GM23338 (cell line): Measurements from ENCODE around the gene PCDHA3. TPM values are rescaled to one million over a fixed set of nuclear protein-coding genes. Genes with fewer than 3 reads are reported as not detected.

Source experiments
- ATAC-seq: fragments of 200-7000 bp; cut with Tn5 transposase; 3 replicates; pipeline ENCODE4 v1.9.1; 2020
- DNase-seq: peaks from one replicate; pipeline ENCODE4 v3.0.0-alpha.2; 2015; ENCODE audit warnings: low spot score
- H2AFZ ChIP-seq: fragments of 200-600 bp; sonication (generic); 2 replicates; pipeline ENCODE4 v1.8.0; 2016; ENCODE audit warnings: antibody characterized with exemption, mild to moderate bottlenecking, moderate library complexity
- H3F3A ChIP-seq: fragments of 200-600 bp; sonication (generic); replicated peaks from 2 replicates; pipeline ENCODE4 v1.8.0; 2017; ENCODE audit warnings: antibody characterized with exemption, mixed run types, low read depth
- H3K27ac ChIP-seq: fragments of 200-600 bp; sonication (generic); 2 replicates; pipeline ENCODE4 v1.6.1; 2016; ENCODE audit warnings: low read depth
- H3K27me3 ChIP-seq: fragments of 200-600 bp; sonication (generic); 2 replicates; pipeline ENCODE4 v1.8.0; 2016; ENCODE audit warnings: mild to moderate bottlenecking, mixed run types, moderate library complexity; ENCODE audit not compliant: insufficient read depth
- H3K36me3 ChIP-seq: fragments of 200-600 bp; sonication (generic); 2 replicates; pipeline ENCODE4 v1.8.0; 2016; ENCODE audit warnings: mild to moderate bottlenecking; ENCODE audit not compliant: insufficient read depth
- H3K4me1 ChIP-seq: fragments of 200-600 bp; sonication (generic); 2 replicates; pipeline ENCODE4 v1.8.0; 2016; ENCODE audit warnings: mild to moderate bottlenecking, moderate library complexity; ENCODE audit not compliant: insufficient read depth
- H3K4me2 ChIP-seq: fragments of 200-600 bp; sonication (generic); 2 replicates; pipeline ENCODE4 v1.7.1; 2017; ENCODE audit warnings: mixed run types
- H3K4me3 ChIP-seq: fragments of 200-600 bp; sonication (generic); 2 replicates; pipeline ENCODE4 v1.6.1; 2016; ENCODE audit warnings: mixed run types
- H3K79me2 ChIP-seq: fragments of 200-600 bp; sonication (generic); replicated peaks from 2 replicates; pipeline ENCODE4 v1.8.0; 2017; ENCODE audit warnings: mild to moderate bottlenecking; ENCODE audit not compliant: insufficient read depth
- H3K9me2 ChIP-seq: fragments of 200-600 bp; sonication (generic); 2 replicates; pipeline ENCODE4 v1.8.0; 2017; ENCODE audit not compliant: insufficient read depth
- H4K20me1 ChIP-seq: fragments of 200-600 bp; sonication (generic); replicated peaks from 2 replicates; pipeline ENCODE4 v1.8.0; 2017; ENCODE audit warnings: mild to moderate bottlenecking; ENCODE audit not compliant: insufficient read depth
- H3K27ac Mint-ChIP-seq: 2 replicates; pipeline ENCODE4 v1.8.0; 2020; ENCODE audit warnings: inconsistent platforms, mild to moderate bottlenecking, moderate library complexity, mixed read lengths
- H3K27me3 Mint-ChIP-seq: 3 replicates; pipeline ENCODE4 v1.8.0; 2022; ENCODE audit warnings: low read depth, mild to moderate bottlenecking, moderate library complexity, mixed read lengths, inconsistent platforms; ENCODE audit not compliant: insufficient read depth, poor library complexity
- H3K36me3 Mint-ChIP-seq: 3 replicates; pipeline ENCODE4 v1.8.0; 2021; ENCODE audit warnings: low read depth, mild to moderate bottlenecking, inconsistent platforms, moderate library complexity, mixed read lengths
- H3K4me1 Mint-ChIP-seq: 3 replicates; pipeline ENCODE4 v1.8.0; 2020; ENCODE audit warnings: mild to moderate bottlenecking, inconsistent platforms, mixed read lengths
- H3K4me3 Mint-ChIP-seq: 3 replicates; pipeline ENCODE4 v1.8.0; 2021; ENCODE audit warnings: moderate library complexity, mild to moderate bottlenecking, inconsistent platforms, mixed read lengths
- H3K9me3 Mint-ChIP-seq: 3 replicates; pipeline ENCODE4 v1.8.0; 2020; ENCODE audit warnings: moderate library complexity, mild to moderate bottlenecking, inconsistent platforms, mixed read lengths
- CREB1 ChIP-seq: fragments of 250-450 bp; sonication (Bioruptor Pico); IDR thresholded peaks from 2 replicates; pipeline ENCODE4 v1.5.0; 2020; ENCODE audit warnings: low read depth, mild to moderate bottlenecking, moderate library complexity
- ETS1 ChIP-seq: IDR thresholded peaks from 2 replicates; pipeline ENCODE4 v1.6.1; 2016; ENCODE audit warnings: antibody characterized with exemption
- EZH2 ChIP-seq: fragments of 200-600 bp; sonication (generic); IDR thresholded peaks from one replicate; pipeline ENCODE4 v1.8.0; 2017; ENCODE audit warnings: antibody characterized with exemption, mild to moderate bottlenecking, low read depth; ENCODE audit not compliant: unreplicated experiment
- EZH2phosphoT487 ChIP-seq: fragments of 200-600 bp; sonication (generic); IDR thresholded peaks from one replicate; pipeline ENCODE4 v1.8.1; 2018; ENCODE audit warnings: antibody characterized with exemption; ENCODE audit not compliant: unreplicated experiment
- NANOG ChIP-seq: IDR thresholded peaks from 2 replicates; pipeline ENCODE4 v1.6.1; 2016; ENCODE audit warnings: antibody characterized with exemption, borderline replicate concordance
- POLR2AphosphoS5 ChIP-seq: IDR thresholded peaks from 2 replicates; pipeline ENCODE4 v1.6.1; 2016; ENCODE audit warnings: antibody characterized with exemption, low read depth
- STAT1 ChIP-seq: IDR thresholded peaks from one replicate; pipeline ENCODE4 v1.6.1; 2016; ENCODE audit warnings: antibody characterized with exemption; ENCODE audit not compliant: unreplicated experiment
- ZNF114 ChIP-seq: fragments of 250-450 bp; sonication (Bioruptor Pico); IDR thresholded peaks from 2 replicates; pipeline ENCODE4 v1.5.0; 2020; ENCODE audit warnings: mild to moderate bottlenecking, moderate library complexity
- ZNF331 ChIP-seq: fragments of 250-450 bp; sonication (Bioruptor Pico); IDR thresholded peaks from 2 replicates; pipeline ENCODE4 v1.5.0; 2020; ENCODE audit warnings: low read depth, mild to moderate bottlenecking, moderate library complexity
- polyA plus RNA-seq: library from polyadenylated mRNA; unstranded; fragments of >200 nt; fragmentation: Nextera tagmentation; extraction: Ambion mirVana; gene quantifications from 2 replicates; pipeline ENCODE4 v1.2.1, GENCODE V29; 2016
- total RNA-seq: library from RNA; depleted of rRNA; stranded (reverse); fragments of >200 nt; shearing (Covaris generic); gene quantifications from 2 replicates; pipeline ENCODE4 v1.2.3, GENCODE V29; 2014
- TF ChIP-seq, protein P1 (sequence below): fragments of 250-450 bp; sonication (Bioruptor Pico); IDR thresholded peaks from 2 replicates; pipeline ENCODE4 v1.5.0; 2020; ENCODE audit warnings: mild to moderate bottlenecking, moderate library complexity
- TF ChIP-seq, protein P2 (sequence below), 2 experiments: fragments of 200-600 bp in 1 of 2; sonication (generic) in 1 of 2; conservative IDR thresholded peaks; 2 replicates each; pipeline versions ENCODE4 v1.5.1 to v1.6.1; 2016 to 2017; ENCODE audit warnings: antibody characterized with exemption in 2 of 2, low read depth in 2 of 2, mild to moderate bottlenecking in 2 of 2, moderate library complexity in 1 of 2
- TF ChIP-seq, protein P3 (sequence below): IDR thresholded peaks from one replicate; pipeline ENCODE4 v1.6.1; 2018; ENCODE audit warnings: antibody characterized with exemption; ENCODE audit not compliant: unreplicated experiment

The PCDHA3 gene
- total and polyA plus RNA-seq, 2 experiments from 2014 or later: 0.87 to 4.0 TPM

- Mint-ChIP-seq H3K4me1 (no peaks in the 10 kb centered on the region), H3K4me3 (no peak overlapping the region), H3K27ac (no peak overlapping the region), H3K27me3 (peaks cover 2% of the 10 kb centered on the region), H3K9me3 (peaks cover 85% of the 10 kb centered on the region), H3K36me3 (peaks cover 14% of the 10 kb centered on the region; the same call in 2 of the 3 replicates)
- Histone ChIP-seq H3K4me3 (no peak overlapping the region), H3K27me3 (no peaks in the 10 kb centered on the region), H3K27ac (no peak overlapping the region), H2AFZ (no peak overlapping the region), H3K4me1 (no peaks in the 10 kb centered on the region), H3F3A (no peaks in the 10 kb centered on the region), H3K36me3 (peaks cover 23% of the 10 kb centered on the region), H3K9me2 (no peaks in the 10 kb centered on the region), H3K79me2 (no peaks in the 10 kb centered on the region), H4K20me1 (no peaks in the 10 kb centered on the region), H3K4me2 (no peak overlapping the region)
- TF ChIP-seq CREB1 (CRISPR knock-in tag) (no peak), EZH2 (no peak), ZNF331 (CRISPR knock-in tag) (no peak), STAT1 (no peak), NANOG (no peak), EZH2phosphoT487 (no peak), ETS1 (no peak), ZNF114 (no peak), POLR2AphosphoS5 (no peak)
- TF ChIP-seq, protein P1, sequence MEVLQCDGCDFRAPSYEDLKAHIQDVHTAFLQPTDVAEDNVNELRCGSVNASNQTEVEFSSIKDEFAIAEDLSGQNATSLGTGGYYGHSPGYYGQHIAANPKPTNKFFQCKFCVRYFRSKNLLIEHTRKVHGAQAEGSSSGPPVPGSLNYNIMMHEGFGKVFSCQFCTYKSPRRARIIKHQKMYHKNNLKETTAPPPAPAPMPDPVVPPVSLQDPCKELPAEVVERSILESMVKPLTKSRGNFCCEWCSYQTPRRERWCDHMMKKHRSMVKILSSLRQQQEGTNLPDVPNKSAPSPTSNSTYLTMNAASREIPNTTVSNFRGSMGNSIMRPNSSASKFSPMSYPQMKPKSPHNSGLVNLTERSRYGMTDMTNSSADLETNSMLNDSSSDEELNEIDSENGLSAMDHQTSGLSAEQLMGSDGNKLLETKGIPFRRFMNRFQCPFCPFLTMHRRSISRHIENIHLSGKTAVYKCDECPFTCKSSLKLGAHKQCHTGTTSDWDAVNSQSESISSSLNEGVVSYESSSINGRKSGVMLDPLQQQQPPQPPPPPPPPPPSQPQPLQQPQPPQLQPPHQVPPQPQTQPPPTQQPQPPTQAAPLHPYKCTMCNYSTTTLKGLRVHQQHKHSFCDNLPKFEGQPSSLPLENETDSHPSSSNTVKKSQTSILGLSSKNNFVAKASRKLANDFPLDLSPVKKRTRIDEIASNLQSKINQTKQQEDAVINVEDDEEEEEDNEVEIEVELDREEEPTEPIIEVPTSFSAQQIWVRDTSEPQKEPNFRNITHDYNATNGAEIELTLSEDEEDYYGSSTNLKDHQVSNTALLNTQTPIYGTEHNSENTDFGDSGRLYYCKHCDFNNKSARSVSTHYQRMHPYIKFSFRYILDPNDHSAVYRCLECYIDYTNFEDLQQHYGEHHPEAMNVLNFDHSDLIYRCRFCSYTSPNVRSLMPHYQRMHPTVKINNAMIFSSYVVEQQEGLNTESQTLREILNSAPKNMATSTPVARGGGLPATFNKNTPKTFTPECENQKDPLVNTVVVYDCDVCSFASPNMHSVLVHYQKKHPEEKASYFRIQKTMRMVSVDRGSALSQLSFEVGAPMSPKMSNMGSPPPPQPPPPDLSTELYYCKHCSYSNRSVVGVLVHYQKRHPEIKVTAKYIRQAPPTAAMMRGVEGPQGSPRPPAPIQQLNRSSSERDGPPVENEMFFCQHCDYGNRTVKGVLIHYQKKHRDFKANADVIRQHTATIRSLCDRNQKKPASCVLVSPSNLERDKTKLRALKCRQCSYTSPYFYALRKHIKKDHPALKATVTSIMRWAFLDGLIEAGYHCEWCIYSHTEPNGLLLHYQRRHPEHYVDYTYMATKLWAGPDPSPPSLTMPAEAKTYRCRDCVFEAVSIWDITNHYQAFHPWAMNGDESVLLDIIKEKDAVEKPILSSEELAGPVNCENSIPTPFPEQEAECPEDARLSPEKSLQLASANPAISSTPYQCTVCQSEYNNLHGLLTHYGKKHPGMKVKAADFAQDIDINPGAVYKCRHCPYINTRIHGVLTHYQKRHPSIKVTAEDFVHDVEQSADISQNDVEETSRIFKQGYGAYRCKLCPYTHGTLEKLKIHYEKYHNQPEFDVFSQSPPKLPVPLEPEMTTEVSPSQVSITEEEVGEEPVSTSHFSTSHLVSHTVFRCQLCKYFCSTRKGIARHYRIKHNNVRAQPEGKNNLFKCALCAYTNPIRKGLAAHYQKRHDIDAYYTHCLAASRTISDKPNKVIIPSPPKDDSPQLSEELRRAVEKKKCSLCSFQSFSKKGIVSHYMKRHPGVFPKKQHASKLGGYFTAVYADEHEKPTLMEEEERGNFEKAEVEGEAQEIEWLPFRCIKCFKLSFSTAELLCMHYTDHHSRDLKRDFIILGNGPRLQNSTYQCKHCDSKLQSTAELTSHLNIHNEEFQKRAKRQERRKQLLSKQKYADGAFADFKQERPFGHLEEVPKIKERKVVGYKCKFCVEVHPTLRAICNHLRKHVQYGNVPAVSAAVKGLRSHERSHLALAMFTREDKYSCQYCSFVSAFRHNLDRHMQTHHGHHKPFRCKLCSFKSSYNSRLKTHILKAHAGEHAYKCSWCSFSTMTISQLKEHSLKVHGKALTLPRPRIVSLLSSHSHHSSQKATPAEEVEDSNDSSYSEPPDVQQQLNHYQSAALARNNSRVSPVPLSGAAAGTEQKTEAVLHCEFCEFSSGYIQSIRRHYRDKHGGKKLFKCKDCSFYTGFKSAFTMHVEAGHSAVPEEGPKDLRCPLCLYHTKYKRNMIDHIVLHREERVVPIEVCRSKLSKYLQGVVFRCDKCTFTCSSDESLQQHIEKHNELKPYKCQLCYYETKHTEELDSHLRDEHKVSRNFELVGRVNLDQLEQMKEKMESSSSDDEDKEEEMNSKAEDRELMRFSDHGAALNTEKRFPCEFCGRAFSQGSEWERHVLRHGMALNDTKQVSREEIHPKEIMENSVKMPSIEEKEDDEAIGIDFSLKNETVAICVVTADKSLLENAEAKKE (CRISPR knock-in tag): no peak
- TF ChIP-seq, protein P2, sequence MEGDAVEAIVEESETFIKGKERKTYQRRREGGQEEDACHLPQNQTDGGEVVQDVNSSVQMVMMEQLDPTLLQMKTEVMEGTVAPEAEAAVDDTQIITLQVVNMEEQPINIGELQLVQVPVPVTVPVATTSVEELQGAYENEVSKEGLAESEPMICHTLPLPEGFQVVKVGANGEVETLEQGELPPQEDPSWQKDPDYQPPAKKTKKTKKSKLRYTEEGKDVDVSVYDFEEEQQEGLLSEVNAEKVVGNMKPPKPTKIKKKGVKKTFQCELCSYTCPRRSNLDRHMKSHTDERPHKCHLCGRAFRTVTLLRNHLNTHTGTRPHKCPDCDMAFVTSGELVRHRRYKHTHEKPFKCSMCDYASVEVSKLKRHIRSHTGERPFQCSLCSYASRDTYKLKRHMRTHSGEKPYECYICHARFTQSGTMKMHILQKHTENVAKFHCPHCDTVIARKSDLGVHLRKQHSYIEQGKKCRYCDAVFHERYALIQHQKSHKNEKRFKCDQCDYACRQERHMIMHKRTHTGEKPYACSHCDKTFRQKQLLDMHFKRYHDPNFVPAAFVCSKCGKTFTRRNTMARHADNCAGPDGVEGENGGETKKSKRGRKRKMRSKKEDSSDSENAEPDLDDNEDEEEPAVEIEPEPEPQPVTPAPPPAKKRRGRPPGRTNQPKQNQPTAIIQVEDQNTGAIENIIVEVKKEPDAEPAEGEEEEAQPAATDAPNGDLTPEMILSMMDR (conservative IDR thresholded peaks at IDR 0.05; ENCODE audit: low read depth in 2 of 2): no peak
- TF ChIP-seq, protein P3, sequence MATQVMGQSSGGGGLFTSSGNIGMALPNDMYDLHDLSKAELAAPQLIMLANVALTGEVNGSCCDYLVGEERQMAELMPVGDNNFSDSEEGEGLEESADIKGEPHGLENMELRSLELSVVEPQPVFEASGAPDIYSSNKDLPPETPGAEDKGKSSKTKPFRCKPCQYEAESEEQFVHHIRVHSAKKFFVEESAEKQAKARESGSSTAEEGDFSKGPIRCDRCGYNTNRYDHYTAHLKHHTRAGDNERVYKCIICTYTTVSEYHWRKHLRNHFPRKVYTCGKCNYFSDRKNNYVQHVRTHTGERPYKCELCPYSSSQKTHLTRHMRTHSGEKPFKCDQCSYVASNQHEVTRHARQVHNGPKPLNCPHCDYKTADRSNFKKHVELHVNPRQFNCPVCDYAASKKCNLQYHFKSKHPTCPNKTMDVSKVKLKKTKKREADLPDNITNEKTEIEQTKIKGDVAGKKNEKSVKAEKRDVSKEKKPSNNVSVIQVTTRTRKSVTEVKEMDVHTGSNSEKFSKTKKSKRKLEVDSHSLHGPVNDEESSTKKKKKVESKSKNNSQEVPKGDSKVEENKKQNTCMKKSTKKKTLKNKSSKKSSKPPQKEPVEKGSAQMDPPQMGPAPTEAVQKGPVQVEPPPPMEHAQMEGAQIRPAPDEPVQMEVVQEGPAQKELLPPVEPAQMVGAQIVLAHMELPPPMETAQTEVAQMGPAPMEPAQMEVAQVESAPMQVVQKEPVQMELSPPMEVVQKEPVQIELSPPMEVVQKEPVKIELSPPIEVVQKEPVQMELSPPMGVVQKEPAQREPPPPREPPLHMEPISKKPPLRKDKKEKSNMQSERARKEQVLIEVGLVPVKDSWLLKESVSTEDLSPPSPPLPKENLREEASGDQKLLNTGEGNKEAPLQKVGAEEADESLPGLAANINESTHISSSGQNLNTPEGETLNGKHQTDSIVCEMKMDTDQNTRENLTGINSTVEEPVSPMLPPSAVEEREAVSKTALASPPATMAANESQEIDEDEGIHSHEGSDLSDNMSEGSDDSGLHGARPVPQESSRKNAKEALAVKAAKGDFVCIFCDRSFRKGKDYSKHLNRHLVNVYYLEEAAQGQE: no peak
- DNase-seq (no peak), ATAC-seq (no peak)
These were observed 36.5 kb upstream of the PCDHA3 start for GRCh38 chr5:140764177-140764973.
